ENCODE data around the gene CDCA5. TPM values are rescaled to one million over a fixed set of nuclear protein-coding genes. Genes with fewer than 3 reads are reported as not detected.

The CDCA5 gene
- total RNA-seq, 1 experiment from 2014 or later, result 67.0 TPM

DNA sequence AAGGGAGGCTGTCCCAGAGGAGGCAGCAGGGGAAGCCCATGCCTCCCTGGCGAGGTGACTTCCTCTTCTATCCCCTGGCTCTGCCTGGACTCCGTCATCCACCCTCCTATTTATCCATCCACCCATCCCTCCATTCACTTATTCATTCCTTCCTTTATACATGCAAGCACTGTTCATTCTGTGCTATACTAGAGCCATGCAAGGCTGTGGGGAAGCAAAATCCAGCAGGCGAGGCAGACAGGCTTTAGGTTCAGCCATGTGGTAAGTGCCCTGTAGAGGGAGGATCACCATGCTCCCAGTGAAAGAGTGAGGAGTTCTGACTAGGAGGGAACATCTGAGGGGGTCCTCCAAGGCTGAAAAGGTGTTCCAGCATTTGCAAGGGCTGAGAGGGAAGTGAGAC, 24.3 kb downstream of the CDCA5 start:
- POLR2A ChIA-PET, result no interaction called here
- Mint-ChIP-seq H3K4me1 (ENCODE audit: low read depth, unreplicated experiment) (no peaks in the 10 kb centered on the region), H3K4me3 (ENCODE audit: unreplicated experiment) (no peak overlapping the region), H3K27me3 (ENCODE audit: insufficient read depth, unreplicated experiment) (no peaks in the 10 kb centered on the region), H3K27ac (ENCODE audit: unreplicated experiment) (no peak overlapping the region), H3K9me3 (ENCODE audit: unreplicated experiment) (no peaks in the 10 kb centered on the region), H3K36me3 (ENCODE audit: insufficient read depth, unreplicated experiment) (no peaks in the 10 kb centered on the region)
- TF ChIP-seq, protein P1, sequence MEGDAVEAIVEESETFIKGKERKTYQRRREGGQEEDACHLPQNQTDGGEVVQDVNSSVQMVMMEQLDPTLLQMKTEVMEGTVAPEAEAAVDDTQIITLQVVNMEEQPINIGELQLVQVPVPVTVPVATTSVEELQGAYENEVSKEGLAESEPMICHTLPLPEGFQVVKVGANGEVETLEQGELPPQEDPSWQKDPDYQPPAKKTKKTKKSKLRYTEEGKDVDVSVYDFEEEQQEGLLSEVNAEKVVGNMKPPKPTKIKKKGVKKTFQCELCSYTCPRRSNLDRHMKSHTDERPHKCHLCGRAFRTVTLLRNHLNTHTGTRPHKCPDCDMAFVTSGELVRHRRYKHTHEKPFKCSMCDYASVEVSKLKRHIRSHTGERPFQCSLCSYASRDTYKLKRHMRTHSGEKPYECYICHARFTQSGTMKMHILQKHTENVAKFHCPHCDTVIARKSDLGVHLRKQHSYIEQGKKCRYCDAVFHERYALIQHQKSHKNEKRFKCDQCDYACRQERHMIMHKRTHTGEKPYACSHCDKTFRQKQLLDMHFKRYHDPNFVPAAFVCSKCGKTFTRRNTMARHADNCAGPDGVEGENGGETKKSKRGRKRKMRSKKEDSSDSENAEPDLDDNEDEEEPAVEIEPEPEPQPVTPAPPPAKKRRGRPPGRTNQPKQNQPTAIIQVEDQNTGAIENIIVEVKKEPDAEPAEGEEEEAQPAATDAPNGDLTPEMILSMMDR (IDR thresholded peaks at IDR 0.05; ENCODE audit: insufficient read depth in 1 of 2, low read depth in 1 of 2, low read length in 1 of 2, severe bottlenecking in 1 of 2, unreplicated experiment in 1 of 2), result no peak
- Histone ChIP-seq H3K4me3 (ENCODE audit: low read depth, low read length) (no peak overlapping the region), H3K27me3 (replicated peaks; ENCODE audit: control insufficient read depth, insufficient read depth, low read length) (no peaks in the 10 kb centered on the region), H3K9me3 (no peaks in the 10 kb centered on the region), H3K4me1 (no peaks in the 10 kb centered on the region), H3K36me3 (ENCODE audit: control insufficient read depth, insufficient read depth, low read length) (no peaks in the 10 kb centered on the region)
- BruUV-seq (replicated peaks), result no TSS peak
- DNase-seq, result no peak
- intact Hi-C loops (cut with micrococcal nuclease; ENCODE audit: unreplicated experiment), result no loop called here
- CTCF ChIA-PET, result no interaction called here

DNA sequence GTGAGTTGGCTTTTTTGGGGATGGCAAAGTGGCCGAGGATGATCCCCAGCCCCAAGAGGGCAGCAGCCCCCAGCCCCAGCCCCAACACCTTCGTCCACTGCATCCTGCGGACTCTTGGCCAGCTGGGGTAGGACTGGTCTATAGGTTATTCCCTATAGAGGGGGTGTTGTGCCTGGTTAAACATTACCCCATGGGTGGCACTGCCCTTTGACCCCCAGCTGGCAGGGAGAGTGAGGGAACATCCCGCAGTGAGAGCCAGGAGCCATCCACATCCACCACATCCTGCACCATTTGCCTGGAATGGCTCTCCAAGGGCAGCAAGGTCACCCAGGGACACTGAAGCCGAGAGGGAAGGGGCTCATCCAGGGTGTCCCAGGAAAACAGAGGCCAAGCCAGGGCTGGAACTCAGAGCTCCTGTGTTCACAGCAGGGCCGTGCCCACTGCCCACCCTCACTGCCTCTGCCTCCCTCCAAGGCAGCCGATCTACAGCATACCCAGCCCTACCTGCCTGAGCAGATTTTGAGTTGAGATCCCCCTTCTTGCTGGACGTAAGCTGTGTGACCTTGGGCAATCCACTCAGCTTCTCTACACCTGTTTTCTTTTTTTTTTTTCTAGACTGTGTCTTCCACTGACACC, 25.3 kb downstream of the CDCA5 start, which contains the start of gene NAALADL1:
Gene NAALADL1, minus strand, starts transcription at position 135 of the 636 bp plus-strand sequence. Its CDS starts 32 bp downstream, at position 103.
- Mint-ChIP-seq H3K4me3 (ENCODE audit: unreplicated experiment) (no peak within 1 kb of the TSS), H3K4me1 (ENCODE audit: low read depth, unreplicated experiment) (no peaks in the 10 kb centered on the region), H3K27ac (ENCODE audit: unreplicated experiment) (no peak within 1 kb of the TSS), H3K27me3 (ENCODE audit: insufficient read depth, unreplicated experiment) (peaks cover 3% of the 10 kb centered on the region), H3K36me3 (ENCODE audit: insufficient read depth, unreplicated experiment) (no peaks in the 10 kb centered on the region), H3K9me3 (ENCODE audit: unreplicated experiment) (no peaks in the 10 kb centered on the region)
- POLR2A ChIA-PET, result interaction anchor here (0.6 kb wide), 1 partner anchor 131 kb away, joined by 6 read pairs; no protein-coding TSS in a partner anchor
- BruUV-seq (replicated peaks), result no TSS peak
- H3K9me3 ChIP-seq, result no peaks in the 10 kb centered on the region
- H3K36me3 ChIP-seq (ENCODE audit: control insufficient read depth, insufficient read depth, low read length), result no peaks in the 10 kb centered on the region
- H3K27me3 ChIP-seq (replicated peaks; ENCODE audit: control insufficient read depth, insufficient read depth, low read length), result no peaks in the 10 kb centered on the region
- TF ChIP-seq, protein P1 (IDR thresholded peaks at IDR 0.05; ENCODE audit: insufficient read depth in 1 of 2, low read depth in 1 of 2, low read length in 1 of 2, severe bottlenecking in 1 of 2, unreplicated experiment in 1 of 2), result no peak
- no peaks in the 10 kb centered on the region for H3K4me1 ChIP-seq
- H3K4me3 ChIP-seq (ENCODE audit: low read depth, low read length), result no peak within 1 kb of the TSS
- CTCF ChIA-PET, result no interaction called here
- no peak for DNase-seq
- intact Hi-C loops (cut with micrococcal nuclease; ENCODE audit: unreplicated experiment), result no loop called here

DNA sequence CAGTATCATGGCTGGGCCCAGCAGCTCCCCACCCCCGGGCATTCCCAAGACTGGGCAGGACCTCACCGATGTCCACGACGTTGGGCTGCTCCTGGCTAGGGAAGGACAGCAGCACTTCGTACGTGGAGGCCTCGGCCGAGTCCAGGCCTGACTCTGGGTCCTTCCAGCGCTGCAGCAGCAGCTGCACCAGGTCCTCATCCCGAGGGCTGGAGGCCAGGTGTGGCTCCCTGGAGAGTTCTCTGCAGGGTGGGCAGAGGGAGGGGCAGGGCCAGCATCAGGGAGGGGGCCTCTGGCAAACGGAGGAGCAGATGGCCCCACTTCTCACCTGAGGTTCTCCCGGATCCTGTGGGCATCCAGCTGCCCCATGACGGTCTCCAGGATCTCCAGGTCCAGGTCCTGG, 25.8 kb downstream of the CDCA5 start:
- ChIA-PET POLR2A (no interaction called here), CTCF (no interaction called here)
- H3K36me3 Mint-ChIP-seq (ENCODE audit: insufficient read depth, unreplicated experiment), result no peaks in the 10 kb centered on the region
- H3K27ac Mint-ChIP-seq (ENCODE audit: unreplicated experiment), result no peak overlapping the region
- TF ChIP-seq, protein P1 (IDR thresholded peaks at IDR 0.05; ENCODE audit: insufficient read depth in 1 of 2, low read depth in 1 of 2, low read length in 1 of 2, severe bottlenecking in 1 of 2, unreplicated experiment in 1 of 2), result no peak
- Histone ChIP-seq H3K9me3 (no peaks in the 10 kb centered on the region), H3K4me3 (ENCODE audit: low read depth, low read length) (no peak overlapping the region), H3K36me3 (ENCODE audit: control insufficient read depth, insufficient read depth, low read length) (no peaks in the 10 kb centered on the region), H3K27me3 (replicated peaks; ENCODE audit: control insufficient read depth, insufficient read depth, low read length) (no peaks in the 10 kb centered on the region), H3K4me1 (no peaks in the 10 kb centered on the region)
- no TSS peak for BruUV-seq (replicated peaks)
- no peaks in the 10 kb centered on the region for H3K9me3 Mint-ChIP-seq (ENCODE audit: unreplicated experiment)
- H3K4me3 Mint-ChIP-seq (ENCODE audit: unreplicated experiment), result no peak overlapping the region
- no peak for DNase-seq
- H3K27me3 Mint-ChIP-seq (ENCODE audit: insufficient read depth, unreplicated experiment), result peaks cover 3% of the 10 kb centered on the region
- no peaks in the 10 kb centered on the region for H3K4me1 Mint-ChIP-seq (ENCODE audit: low read depth, unreplicated experiment)
- intact Hi-C loops (cut with micrococcal nuclease; ENCODE audit: unreplicated experiment), result no loop called here
